ENCODE results near the gene MYCBP2. TPM values are rescaled to one million over a fixed set of nuclear protein-coding genes. Genes with fewer than 3 reads are reported as not detected.
"Not testable (repeated sequence)": the region's sequence is repeated elsewhere in the genome, so short reads cannot be mapped to it uniquely, and the experiment has no call there.

The MYCBP2 gene
- total RNA-seq, 1 donor: 186 TPM

GRCh38 chr13:77298426-77298825 lies 28.5 kb downstream of the MYCBP2 start:
- H3K4me3 ChIP-seq (ENCODE audit: low read length): no peak overlapping the region
- H3K27me3 ChIP-seq (ENCODE audit: insufficient read depth, low read length): no peaks in the 10 kb centered on the region
- H3K4me1 ChIP-seq (ENCODE audit: insufficient read depth, low read length): peaks cover 25% of the 10 kb centered on the region
- no peaks in the 10 kb centered on the region for H3K9me3 ChIP-seq (ENCODE audit: low read depth, low read length)

- Histone ChIP-seq H3K4me3 (ENCODE audit: low read length) (no peak overlapping the region), H3K9me3 (ENCODE audit: low read depth, low read length) (no peaks in the 10 kb centered on the region), H3K27me3 (ENCODE audit: insufficient read depth, low read length) (no peaks in the 10 kb centered on the region), H3K4me1 (ENCODE audit: insufficient read depth, low read length) (no peaks in the 10 kb centered on the region)
Measured at GRCh38 chr13:77291774-77292173, 35.1 kb downstream of the MYCBP2 start.

GRCh38 chr13:77290342-77290741 lies 36.6 kb downstream of the MYCBP2 start:
- Histone ChIP-seq H3K4me1 (ENCODE audit: insufficient read depth, low read length) (no peaks in the 10 kb centered on the region), H3K9me3 (ENCODE audit: low read depth, low read length) (no peaks in the 10 kb centered on the region), H3K27me3 (ENCODE audit: insufficient read depth, low read length) (no peaks in the 10 kb centered on the region)

GRCh38 chr13:77289851-77290250 lies 37.0 kb downstream of the MYCBP2 start:
- no peaks in the 10 kb centered on the region for H3K9me3 ChIP-seq (ENCODE audit: low read depth, low read length)

More at GRCh38 chr13:77290342-77290741, 36.6 kb downstream of the MYCBP2 start:
- no peak overlapping the region for H3K4me3 ChIP-seq (ENCODE audit: low read length)

GRCh38 chr13:77285632-77286031 lies 41.3 kb downstream of the MYCBP2 start:
- H3K9me3 ChIP-seq (ENCODE audit: low read depth, low read length); H3K4me3 ChIP-seq (ENCODE audit: low read length); H3K27me3 ChIP-seq (ENCODE audit: insufficient read depth, low read length); H3K4me1 ChIP-seq (ENCODE audit: insufficient read depth, low read length): not testable (repeated sequence)

More at GRCh38 chr13:77289851-77290250, 37.0 kb downstream of the MYCBP2 start:
- H3K4me3 ChIP-seq (ENCODE audit: low read length): no peak overlapping the region
- no peaks in the 10 kb centered on the region for H3K27me3 ChIP-seq (ENCODE audit: insufficient read depth, low read length)
- H3K4me1 ChIP-seq (ENCODE audit: insufficient read depth, low read length): no peaks in the 10 kb centered on the region

- no peaks in the 10 kb centered on the region for H3K4me1 ChIP-seq (ENCODE audit: insufficient read depth, low read length)
- no peaks in the 10 kb centered on the region for H3K9me3 ChIP-seq (ENCODE audit: low read depth, low read length)
- H3K4me3 ChIP-seq (ENCODE audit: low read length): no peak overlapping the region
- no peaks in the 10 kb centered on the region for H3K27me3 ChIP-seq (ENCODE audit: insufficient read depth, low read length)
Measured at GRCh38 chr13:77285098-77285497, 41.8 kb downstream of the MYCBP2 start.

GRCh38 chr13:77274126-77274525 lies 52.8 kb downstream of the MYCBP2 start:
- no peaks in the 10 kb centered on the region for H3K9me3 ChIP-seq (ENCODE audit: low read depth, low read length)
- H3K27me3 ChIP-seq (ENCODE audit: insufficient read depth, low read length): no peaks in the 10 kb centered on the region
- H3K4me3 ChIP-seq (ENCODE audit: low read length): no peak overlapping the region
- H3K4me1 ChIP-seq (ENCODE audit: insufficient read depth, low read length): no peaks in the 10 kb centered on the region

- no peaks in the 10 kb centered on the region for H3K27me3 ChIP-seq (ENCODE audit: insufficient read depth, low read length)
Measured at GRCh38 chr13:77269141-77269540, 57.8 kb downstream of the MYCBP2 start.

GRCh38 chr13:77267362-77267761 lies 59.5 kb downstream of the MYCBP2 start:
- Histone ChIP-seq H3K9me3 (ENCODE audit: low read depth, low read length) (no peaks in the 10 kb centered on the region), H3K4me3 (ENCODE audit: low read length) (no peak overlapping the region), H3K27me3 (ENCODE audit: insufficient read depth, low read length) (no peaks in the 10 kb centered on the region), H3K4me1 (ENCODE audit: insufficient read depth, low read length) (no peaks in the 10 kb centered on the region)

More at GRCh38 chr13:77269141-77269540, 57.8 kb downstream of the MYCBP2 start:
- H3K9me3 ChIP-seq (ENCODE audit: low read depth, low read length): no peaks in the 10 kb centered on the region
- H3K4me3 ChIP-seq (ENCODE audit: low read length): no peak overlapping the region
- H3K4me1 ChIP-seq (ENCODE audit: insufficient read depth, low read length): no peaks in the 10 kb centered on the region

- Histone ChIP-seq H3K4me3 (ENCODE audit: low read length) (no peak overlapping the region), H3K27me3 (ENCODE audit: insufficient read depth, low read length) (no peaks in the 10 kb centered on the region), H3K4me1 (ENCODE audit: insufficient read depth, low read length) (no peaks in the 10 kb centered on the region), H3K9me3 (ENCODE audit: low read depth, low read length) (no peaks in the 10 kb centered on the region)
Measured at GRCh38 chr13:77265336-77265735, 61.6 kb downstream of the MYCBP2 start.

- H3K9me3 ChIP-seq (ENCODE audit: low read depth, low read length): no peaks in the 10 kb centered on the region
- no peak overlapping the region for H3K4me3 ChIP-seq (ENCODE audit: low read length)
- H3K27me3 ChIP-seq (ENCODE audit: insufficient read depth, low read length): no peaks in the 10 kb centered on the region
Measured at GRCh38 chr13:77262198-77262597, 64.7 kb downstream of the MYCBP2 start.

GRCh38 chr13:77250975-77251374 lies 75.9 kb downstream of the MYCBP2 start:
- H3K4me3 ChIP-seq (ENCODE audit: low read length): no peak overlapping the region
- H3K9me3 ChIP-seq (ENCODE audit: low read depth, low read length): no peaks in the 10 kb centered on the region
- H3K4me1 ChIP-seq (ENCODE audit: insufficient read depth, low read length): no peaks in the 10 kb centered on the region
- no peaks in the 10 kb centered on the region for H3K27me3 ChIP-seq (ENCODE audit: insufficient read depth, low read length)

More at GRCh38 chr13:77262198-77262597, 64.7 kb downstream of the MYCBP2 start:
- no peaks in the 10 kb centered on the region for H3K4me1 ChIP-seq (ENCODE audit: insufficient read depth, low read length)

GRCh38 chr13:77245224-77245623 lies 81.7 kb downstream of the MYCBP2 start:
- H3K4me1 ChIP-seq (ENCODE audit: insufficient read depth, low read length); H3K9me3 ChIP-seq (ENCODE audit: low read depth, low read length); H3K4me3 ChIP-seq (ENCODE audit: low read length); H3K27me3 ChIP-seq (ENCODE audit: insufficient read depth, low read length): not testable (repeated sequence)

- Histone ChIP-seq H3K9me3 (ENCODE audit: low read depth, low read length) (no peaks in the 10 kb centered on the region), H3K27me3 (ENCODE audit: insufficient read depth, low read length) (no peaks in the 10 kb centered on the region), H3K4me1 (ENCODE audit: insufficient read depth, low read length) (no peaks in the 10 kb centered on the region)
Measured at GRCh38 chr13:77239312-77239711, 87.6 kb downstream of the MYCBP2 start.

GRCh38 chr13:77235456-77236022 lies 91.4 kb downstream of the MYCBP2 start:
- H3K27me3 ChIP-seq (ENCODE audit: insufficient read depth, low read length): no peaks in the 10 kb centered on the region
- H3K4me3 ChIP-seq (ENCODE audit: low read length): no peak overlapping the region
- no peaks in the 10 kb centered on the region for H3K4me1 ChIP-seq (ENCODE audit: insufficient read depth, low read length)
- H3K9me3 ChIP-seq (ENCODE audit: low read depth, low read length): no peaks in the 10 kb centered on the region

More at GRCh38 chr13:77239312-77239711, 87.6 kb downstream of the MYCBP2 start:
- H3K4me3 ChIP-seq (ENCODE audit: low read length): no peak overlapping the region

- no peak overlapping the region for H3K4me3 ChIP-seq (ENCODE audit: low read length)
- no peaks in the 10 kb centered on the region for H3K4me1 ChIP-seq (ENCODE audit: insufficient read depth, low read length)
- H3K9me3 ChIP-seq (ENCODE audit: low read depth, low read length): no peaks in the 10 kb centered on the region
- H3K27me3 ChIP-seq (ENCODE audit: insufficient read depth, low read length): no peaks in the 10 kb centered on the region
Measured at GRCh38 chr13:77233159-77233558, 93.7 kb downstream of the MYCBP2 start.

All from mononuclear cell (primary cell).